ENCODE results near the gene CTSH. TPM values are rescaled to one million over a fixed set of nuclear protein-coding genes. Genes with fewer than 3 reads are reported as not detected.

Gene CTSH
- total and polyA plus RNA-seq, 2 donors from 2014 or later, result 201 to 1,628 TPM

Other genes with a start within 250 kb of the CTSH start
- gene ADAMTS7, start 133.6 kb downstream of the CTSH start, total RNA-seq, result 3.1 TPM
- 0.82 TPM for gene ADAMTS7, start 133.6 kb downstream of the CTSH start, polyA plus RNA-seq (ENCODE audit: insufficient read depth, low read depth, low replicate concordance)
- gene MORF4L1, start 72.2 kb downstream of the CTSH start, total RNA-seq, result 325 TPM
- gene MORF4L1, start 72.2 kb downstream of the CTSH start, polyA plus RNA-seq (ENCODE audit: insufficient read depth, low read depth, low replicate concordance), result 319 TPM
- gene RASGRF1, start 145.7 kb upstream of the CTSH start, total RNA-seq, result 0.98 TPM
- 4.2 TPM for gene RASGRF1, start 145.7 kb upstream of the CTSH start, polyA plus RNA-seq (ENCODE audit: insufficient read depth, low read depth, low replicate concordance)